Panc1 (cell line): ENCODE data around the gene USB1. TPM values are rescaled to one million over a fixed set of nuclear protein-coding genes. Genes with fewer than 3 reads are reported as not detected.

Source experiments
- ATAC-seq: fragments of 200-7000 bp; cut with Tn5 transposase; 2 replicates; pipeline ENCODE4 v1.9.1; 2020; ENCODE audit warnings: mild to moderate bottlenecking, moderate library complexity
- BruUV-seq: library from RNA; stranded (reverse); fragments of 400-500 nt; replicated peaks from 2 replicates; lab custom pipeline; 2021; lab: Mats Ljungman, UMichigan
- CTCF ChIA-PET: fragments of 300-600 bp; sonication (Branson Sonifier 250); formaldehyde crosslinking; loops from one replicate; lab custom pipeline; 2022; ENCODE audit warnings: antibody characterized with exemption; lab: Charles Lee
- POLR2A ChIA-PET: fragments of 300-600 bp; sonication (Branson Sonifier 250); formaldehyde crosslinking; loops from one replicate; lab custom pipeline; 2022; ENCODE audit warnings: antibody characterized with exemption; lab: Charles Lee
- DNase-seq: peaks from one replicate; pipeline ENCODE4 v3.0.0-alpha.2; 2010; ENCODE audit warnings: low read depth, low spot score
- H3K27ac ChIP-seq: 2 replicates; pipeline ENCODE4 v1.5.1; 2011; ENCODE audit warnings: mild to moderate bottlenecking, low read length, inconsistent platforms
- H3K27me3 ChIP-seq: fragments of 200-500 bp; sonication (Bioruptor generic); 2 replicates; pipeline ENCODE4 v1.6.0; 2014; ENCODE audit warnings: low read length, inconsistent platforms; ENCODE audit not compliant: control insufficient read depth, insufficient read depth
- H3K36me3 ChIP-seq: fragments of 200-500 bp; sonication (Bioruptor generic); 2 replicates; pipeline ENCODE4 v1.5.1; 2014; ENCODE audit warnings: inconsistent platforms, mild to moderate bottlenecking, low read length, moderate library complexity; ENCODE audit not compliant: control insufficient read depth, insufficient read depth
- H3K4me1 ChIP-seq: 2 replicates; pipeline ENCODE4 v1.5.1; 2011; ENCODE audit warnings: inconsistent platforms, mild to moderate bottlenecking, low read length, moderate library complexity; ENCODE audit not compliant: control insufficient read depth, insufficient read depth
- H3K4me3 ChIP-seq, 2 experiments: 2 replicates each; pipeline ENCODE4 v1.5.1; 2011 to 2012; ENCODE audit warnings: low read depth in 2 of 2, low read length in 2 of 2, mild to moderate bottlenecking in 2 of 2, inconsistent platforms in 1 of 2, moderate library complexity in 1 of 2
- H3K9me3 ChIP-seq: fragments of 200-500 bp; sonication (Bioruptor generic); 2 replicates; pipeline ENCODE4 v1.5.1; 2014; ENCODE audit warnings: low read depth, mild to moderate bottlenecking, inconsistent platforms, low read length, moderate library complexity; ENCODE audit not compliant: control insufficient read depth, insufficient read depth
- POLR2AphosphoS5 ChIP-seq: IDR thresholded peaks from 2 replicates; pipeline ENCODE4 v1.6.1; 2012; ENCODE audit warnings: mild to moderate bottlenecking, low read depth, low read length, moderate library complexity
- SIN3A ChIP-seq: IDR thresholded peaks from 2 replicates; pipeline ENCODE4 v1.6.1; 2012; ENCODE audit warnings: low read depth, mild to moderate bottlenecking, low read length, moderate library complexity, borderline replicate concordance; ENCODE audit not compliant: insufficient read depth
- TCF7L2 ChIP-seq: IDR thresholded peaks from 2 replicates; pipeline ENCODE4 v1.6.1; 2011; ENCODE audit warnings: mild to moderate bottlenecking, low read depth, low read length, inconsistent platforms
- in situ Hi-C: cut with HindIII; loops from 2 replicates; pipeline ENCODE4 v1.10.0; 2016; ENCODE audit warnings: low sequenced_read_pairs, low pct_unique_long_range_greater_than_20kb
- intact Hi-C: fragments of 100-400 bp; cut with micrococcal nuclease; formaldehyde crosslinking; loops from one replicate; pipeline ENCODE4 v1.10.0; 2022; ENCODE audit not compliant: unreplicated experiment
- total RNA-seq: library from RNA; stranded (reverse); gene quantifications from one replicate; pipeline ENCODE4 v1.2.1, GENCODE V29; 2021; ENCODE audit not compliant: unreplicated experiment
- TF ChIP-seq, protein P1 (sequence below): fragments of 450-650 bp; IDR thresholded peaks from 2 replicates; pipeline ENCODE4 v1.5.1; 2017; ENCODE audit warnings: mild to moderate bottlenecking
- TF ChIP-seq, protein P2 (sequence below), 2 experiments: IDR thresholded peaks; 2 replicates each; pipeline ENCODE4 v1.6.1; 2011 to 2012; ENCODE audit warnings: low read depth in 2 of 2, control low read depth in 1 of 2, low read length in 1 of 2, mild to moderate bottlenecking in 1 of 2, moderate library complexity in 1 of 2; ENCODE audit not compliant: insufficient read depth in 1 of 2

Gene USB1
- total RNA-seq, 1 experiment from 2014 or later, result 58.2 TPM

DNA sequence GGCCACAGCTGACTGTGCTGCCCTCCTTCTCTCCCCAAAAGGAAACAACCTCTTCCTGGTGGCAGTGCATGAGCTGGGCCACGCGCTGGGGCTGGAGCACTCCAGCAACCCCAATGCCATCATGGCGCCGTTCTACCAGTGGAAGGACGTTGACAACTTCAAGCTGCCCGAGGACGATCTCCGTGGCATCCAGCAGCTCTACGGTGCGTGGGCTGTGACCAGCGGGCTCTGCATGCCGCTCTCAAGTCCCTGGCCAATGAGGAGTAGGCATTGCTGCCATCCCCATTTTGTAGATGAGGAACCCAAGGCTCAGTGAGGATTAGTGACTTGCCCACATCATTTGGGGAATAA, 39.3 kb downstream of the USB1 start:
- no peak overlapping the region for H3K27ac ChIP-seq
- no peaks in the 10 kb centered on the region for H3K9me3 ChIP-seq
- no TSS peak for BruUV-seq
- ChIA-PET CTCF (no interaction called here), POLR2A (no interaction called here)
- in situ Hi-C loops, result no loop called here
- intact Hi-C loops, result no loop called here
- no peak overlapping the region for H3K4me3 ChIP-seq
- no peak for ATAC-seq
- no peaks in the 10 kb centered on the region for H3K27me3 ChIP-seq
- no peaks in the 10 kb centered on the region for H3K36me3 ChIP-seq
- H3K4me1 ChIP-seq, result no peaks in the 10 kb centered on the region
- no peak for DNase-seq
- TF ChIP-seq, protein P1, sequence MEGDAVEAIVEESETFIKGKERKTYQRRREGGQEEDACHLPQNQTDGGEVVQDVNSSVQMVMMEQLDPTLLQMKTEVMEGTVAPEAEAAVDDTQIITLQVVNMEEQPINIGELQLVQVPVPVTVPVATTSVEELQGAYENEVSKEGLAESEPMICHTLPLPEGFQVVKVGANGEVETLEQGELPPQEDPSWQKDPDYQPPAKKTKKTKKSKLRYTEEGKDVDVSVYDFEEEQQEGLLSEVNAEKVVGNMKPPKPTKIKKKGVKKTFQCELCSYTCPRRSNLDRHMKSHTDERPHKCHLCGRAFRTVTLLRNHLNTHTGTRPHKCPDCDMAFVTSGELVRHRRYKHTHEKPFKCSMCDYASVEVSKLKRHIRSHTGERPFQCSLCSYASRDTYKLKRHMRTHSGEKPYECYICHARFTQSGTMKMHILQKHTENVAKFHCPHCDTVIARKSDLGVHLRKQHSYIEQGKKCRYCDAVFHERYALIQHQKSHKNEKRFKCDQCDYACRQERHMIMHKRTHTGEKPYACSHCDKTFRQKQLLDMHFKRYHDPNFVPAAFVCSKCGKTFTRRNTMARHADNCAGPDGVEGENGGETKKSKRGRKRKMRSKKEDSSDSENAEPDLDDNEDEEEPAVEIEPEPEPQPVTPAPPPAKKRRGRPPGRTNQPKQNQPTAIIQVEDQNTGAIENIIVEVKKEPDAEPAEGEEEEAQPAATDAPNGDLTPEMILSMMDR, result no peak
- TF ChIP-seq SIN3A (no peak), POLR2AphosphoS5 (no peak), TCF7L2 (no peak)
- TF ChIP-seq, protein P2, sequence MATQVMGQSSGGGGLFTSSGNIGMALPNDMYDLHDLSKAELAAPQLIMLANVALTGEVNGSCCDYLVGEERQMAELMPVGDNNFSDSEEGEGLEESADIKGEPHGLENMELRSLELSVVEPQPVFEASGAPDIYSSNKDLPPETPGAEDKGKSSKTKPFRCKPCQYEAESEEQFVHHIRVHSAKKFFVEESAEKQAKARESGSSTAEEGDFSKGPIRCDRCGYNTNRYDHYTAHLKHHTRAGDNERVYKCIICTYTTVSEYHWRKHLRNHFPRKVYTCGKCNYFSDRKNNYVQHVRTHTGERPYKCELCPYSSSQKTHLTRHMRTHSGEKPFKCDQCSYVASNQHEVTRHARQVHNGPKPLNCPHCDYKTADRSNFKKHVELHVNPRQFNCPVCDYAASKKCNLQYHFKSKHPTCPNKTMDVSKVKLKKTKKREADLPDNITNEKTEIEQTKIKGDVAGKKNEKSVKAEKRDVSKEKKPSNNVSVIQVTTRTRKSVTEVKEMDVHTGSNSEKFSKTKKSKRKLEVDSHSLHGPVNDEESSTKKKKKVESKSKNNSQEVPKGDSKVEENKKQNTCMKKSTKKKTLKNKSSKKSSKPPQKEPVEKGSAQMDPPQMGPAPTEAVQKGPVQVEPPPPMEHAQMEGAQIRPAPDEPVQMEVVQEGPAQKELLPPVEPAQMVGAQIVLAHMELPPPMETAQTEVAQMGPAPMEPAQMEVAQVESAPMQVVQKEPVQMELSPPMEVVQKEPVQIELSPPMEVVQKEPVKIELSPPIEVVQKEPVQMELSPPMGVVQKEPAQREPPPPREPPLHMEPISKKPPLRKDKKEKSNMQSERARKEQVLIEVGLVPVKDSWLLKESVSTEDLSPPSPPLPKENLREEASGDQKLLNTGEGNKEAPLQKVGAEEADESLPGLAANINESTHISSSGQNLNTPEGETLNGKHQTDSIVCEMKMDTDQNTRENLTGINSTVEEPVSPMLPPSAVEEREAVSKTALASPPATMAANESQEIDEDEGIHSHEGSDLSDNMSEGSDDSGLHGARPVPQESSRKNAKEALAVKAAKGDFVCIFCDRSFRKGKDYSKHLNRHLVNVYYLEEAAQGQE (IDR thresholded peaks at IDR 0.05; ENCODE audit: insufficient read depth in 1 of 2, low read depth in 2 of 2, low read length in 1 of 2), result no peak

DNA sequence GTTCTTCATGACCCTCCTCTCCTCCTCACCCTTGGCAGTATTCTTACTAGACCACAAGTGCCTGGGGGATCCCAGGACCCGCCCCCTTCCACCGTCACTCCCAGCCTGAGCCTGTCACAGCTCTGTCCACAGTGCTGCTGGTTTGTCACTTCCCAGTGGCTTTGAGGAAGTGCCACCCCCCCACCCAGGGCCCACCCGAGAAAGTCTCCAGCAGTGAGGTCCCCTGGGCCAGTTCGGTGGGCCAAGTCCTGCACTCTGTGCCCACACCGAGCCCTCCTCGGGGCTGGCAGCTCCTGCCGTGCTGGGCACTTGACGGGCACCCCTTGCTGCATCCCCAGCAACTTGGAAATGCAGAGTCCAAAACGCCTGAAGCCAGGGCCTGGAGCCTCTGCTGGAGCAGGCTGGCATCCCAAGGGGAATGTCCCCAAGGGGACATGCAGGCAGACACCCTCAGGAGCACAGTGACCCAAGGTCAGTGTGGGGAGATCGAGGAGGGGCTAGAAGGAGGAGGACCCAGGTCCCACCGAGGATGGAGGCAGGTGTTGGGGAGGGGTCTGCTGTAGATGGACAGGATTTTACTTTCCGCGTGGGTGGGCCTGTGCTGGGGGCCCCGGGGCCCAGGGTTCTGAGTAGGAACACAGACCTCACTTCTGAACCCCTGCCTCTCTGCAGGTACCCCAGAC, 39.9 kb downstream of the USB1 start:
- in situ Hi-C loops, result no loop called here
- POLR2A ChIA-PET, result no interaction called here

More for the DNA sequence above, 39.9 kb downstream of the USB1 start:
- intact Hi-C loops, result no loop called here
- DNase-seq (no peak), ATAC-seq (no peak)
- CTCF ChIA-PET, result interaction anchor here (0.6 kb wide), 1 partner anchor 459 kb away, joined by 3 read pairs; no protein-coding TSS in a partner anchor
- Histone ChIP-seq H3K27ac (no peak overlapping the region), H3K27me3 (no peaks in the 10 kb centered on the region), H3K36me3 (no peaks in the 10 kb centered on the region), H3K4me3 (no peak overlapping the region), H3K9me3 (no peaks in the 10 kb centered on the region), H3K4me1 (no peaks in the 10 kb centered on the region)
- no TSS peak for BruUV-seq
- TF ChIP-seq, protein P2 (IDR thresholded peaks at IDR 0.05; ENCODE audit: insufficient read depth in 1 of 2, low read depth in 2 of 2, low read length in 1 of 2), result no peak
- no peak for TF ChIP-seq SIN3A
- TF ChIP-seq, protein P1, result no peak
- no peak for TF ChIP-seq TCF7L2
- no peak for TF ChIP-seq POLR2AphosphoS5
